C4-2B (cell line): ENCODE measurements around the gene IRF2BP1.
"Not testable (repeated sequence)": the region's sequence is repeated elsewhere in the genome, so short reads cannot be mapped to it uniquely, and the experiment has no call there.

Experiments
- ZFX ChIP-seq: fragments of 450-650 bp; IDR thresholded peaks from 2 replicates; pipeline ENCODE4 v1.6.1; 2017
- TF ChIP-seq, protein P1 (sequence below): fragments of 450-650 bp; conservative IDR thresholded peaks from 2 replicates; pipeline ENCODE4 v1.5.1; 2017; ENCODE audit warnings: mild to moderate bottlenecking

GRCh38 chr19:45867241-45867640 lies 18.7 kb downstream of the IRF2BP1 start:
- TF ChIP-seq, protein P1, sequence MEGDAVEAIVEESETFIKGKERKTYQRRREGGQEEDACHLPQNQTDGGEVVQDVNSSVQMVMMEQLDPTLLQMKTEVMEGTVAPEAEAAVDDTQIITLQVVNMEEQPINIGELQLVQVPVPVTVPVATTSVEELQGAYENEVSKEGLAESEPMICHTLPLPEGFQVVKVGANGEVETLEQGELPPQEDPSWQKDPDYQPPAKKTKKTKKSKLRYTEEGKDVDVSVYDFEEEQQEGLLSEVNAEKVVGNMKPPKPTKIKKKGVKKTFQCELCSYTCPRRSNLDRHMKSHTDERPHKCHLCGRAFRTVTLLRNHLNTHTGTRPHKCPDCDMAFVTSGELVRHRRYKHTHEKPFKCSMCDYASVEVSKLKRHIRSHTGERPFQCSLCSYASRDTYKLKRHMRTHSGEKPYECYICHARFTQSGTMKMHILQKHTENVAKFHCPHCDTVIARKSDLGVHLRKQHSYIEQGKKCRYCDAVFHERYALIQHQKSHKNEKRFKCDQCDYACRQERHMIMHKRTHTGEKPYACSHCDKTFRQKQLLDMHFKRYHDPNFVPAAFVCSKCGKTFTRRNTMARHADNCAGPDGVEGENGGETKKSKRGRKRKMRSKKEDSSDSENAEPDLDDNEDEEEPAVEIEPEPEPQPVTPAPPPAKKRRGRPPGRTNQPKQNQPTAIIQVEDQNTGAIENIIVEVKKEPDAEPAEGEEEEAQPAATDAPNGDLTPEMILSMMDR = not testable (repeated sequence)
- not testable (repeated sequence) for TF ChIP-seq ZFX
